Measurements from ENCODE around the gene HGS. TPM values are rescaled to one million over a fixed set of nuclear protein-coding genes. Genes with fewer than 3 reads are reported as not detected.
"Not testable (repeated sequence)": the region's sequence is repeated elsewhere in the genome, so short reads cannot be mapped to it uniquely, and the experiment has no call there.

HGS gene
- total RNA-seq, 2 experiments from 2014 or later: 118 to 127 TPM

DNA sequence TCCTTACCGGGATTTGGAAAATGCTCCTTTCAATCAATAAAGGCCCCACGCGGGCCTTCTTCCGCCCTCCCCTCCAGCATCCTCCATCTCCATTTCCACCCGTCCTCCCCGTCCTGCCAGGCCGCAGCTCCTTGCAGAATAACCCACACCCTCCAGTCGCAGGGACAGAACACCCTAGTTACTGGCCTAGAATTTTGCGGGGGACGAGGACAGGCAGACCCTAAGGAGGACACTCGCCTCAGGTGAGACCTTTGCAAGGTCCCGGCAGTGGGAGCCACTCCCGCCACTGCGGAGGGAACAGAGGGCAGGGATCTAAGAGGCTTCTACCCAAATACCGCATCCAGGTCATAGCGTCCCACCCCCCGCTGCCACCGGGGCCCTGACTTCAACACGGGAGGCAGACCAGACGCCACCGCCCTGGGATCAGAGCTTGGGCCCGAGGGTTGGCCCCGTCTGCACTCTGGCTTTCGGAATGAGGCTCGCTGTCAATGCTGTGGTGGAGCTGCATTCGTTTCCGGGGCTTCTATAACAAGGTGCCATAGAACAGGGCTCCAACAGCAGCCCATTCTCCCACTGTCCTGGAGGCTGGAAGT is 55.1 kb downstream of the HGS start:
- Histone ChIP-seq H3K36me3 (ENCODE audit: insufficient read depth, low read length) (no peaks in the 10 kb centered on the region), H3K9me3 (ENCODE audit: control insufficient read depth in 1 of 2, insufficient read depth in 1 of 2, low read length in 2 of 2) (peaks cover 0 to 10% of the 10 kb centered on the region in 2 experiments), H3K4me1 (ENCODE audit: insufficient read depth, low read length) (peaks cover 10% of the 10 kb centered on the region), H3K4me3 (ENCODE audit: low read length) (no peak overlapping the region), H3K27ac (ENCODE audit: low read depth in 1 of 2, low read length in 2 of 2) (no peak overlapping the region), H3K27me3 (ENCODE audit: control insufficient read depth in 1 of 2, insufficient read depth in 2 of 2, low read length in 2 of 2) (peaks cover 0 to 15% of the 10 kb centered on the region in 2 experiments)
- Mint-ChIP-seq H3K4me1 (ENCODE audit: low read depth) (peaks cover 9% of the 10 kb centered on the region), H3K4me3 (no peak overlapping the region), H3K36me3 (ENCODE audit: low read depth) (no peaks in the 10 kb centered on the region), H3K27me3 (peaks cover 19% of the 10 kb centered on the region), H3K9me3 (no peaks in the 10 kb centered on the region), H3K27ac (no peak overlapping the region)
- POLR2A ChIA-PET: no interaction called here
- no peak for TF ChIP-seq CTCF (IDR thresholded peaks at IDR 0.05)
- DNase-seq: peak in 1 of 14 experiments; percentile 29
- no peak for ATAC-seq (ENCODE audit: poor library complexity)
- CTCF ChIA-PET: no interaction called here
- intact Hi-C loops (cut with DNase I, micrococcal nuclease): no loop called here

GRCh38 chr17:81739593-81739992 is 55.8 kb downstream of the HGS start:
- H3K4me3 ChIP-seq (ENCODE audit: low read length); POLR2A ChIA-PET; H3K4me1 Mint-ChIP-seq (ENCODE audit: low read depth); H3K27me3 ChIP-seq (ENCODE audit: control insufficient read depth in 1 of 2, insufficient read depth in 2 of 2, low read length in 2 of 2); H3K4me3 Mint-ChIP-seq; H3K9me3 Mint-ChIP-seq; ATAC-seq (ENCODE audit: poor library complexity); H3K27ac ChIP-seq (ENCODE audit: low read depth in 1 of 2, low read length in 2 of 2); H3K36me3 ChIP-seq (ENCODE audit: insufficient read depth, low read length); H3K27ac Mint-ChIP-seq; H3K36me3 Mint-ChIP-seq (ENCODE audit: low read depth); intact Hi-C loops (cut with DNase I, micrococcal nuclease); H3K4me1 ChIP-seq (ENCODE audit: insufficient read depth, low read length); H3K9me3 ChIP-seq (ENCODE audit: control insufficient read depth in 1 of 2, insufficient read depth in 1 of 2, low read length in 2 of 2); DNase-seq; CTCF ChIA-PET: not testable (repeated sequence)
- H3K27me3 Mint-ChIP-seq: peaks cover 19% of the 10 kb centered on the region

GRCh38 chr17:81740395-81740961 is 56.7 kb downstream of the HGS start:
- no peaks in the 10 kb centered on the region for H3K9me3 Mint-ChIP-seq
- POLR2A ChIA-PET: no interaction called here
- peaks cover 18% of the 10 kb centered on the region for H3K27me3 Mint-ChIP-seq
- Histone ChIP-seq H3K27me3 (ENCODE audit: control insufficient read depth in 1 of 2, insufficient read depth in 2 of 2, low read length in 2 of 2) (peaks cover 0 to 2% of the 10 kb centered on the region in 2 experiments), H3K36me3 (ENCODE audit: insufficient read depth, low read length) (no peaks in the 10 kb centered on the region), H3K9me3 (ENCODE audit: control insufficient read depth in 1 of 2, insufficient read depth in 1 of 2, low read length in 2 of 2) (peaks cover 0 to 10% of the 10 kb centered on the region in 2 experiments), H3K27ac (ENCODE audit: low read depth in 1 of 2, low read length in 2 of 2) (no peak overlapping the region), H3K4me1 (ENCODE audit: insufficient read depth, low read length) (peaks cover 5% of the 10 kb centered on the region), H3K4me3 (ENCODE audit: low read length) (no peak overlapping the region)
- H3K27ac Mint-ChIP-seq: no peak overlapping the region
- H3K4me3 Mint-ChIP-seq: no peak overlapping the region
- no peak for TF ChIP-seq CTCF (IDR thresholded peaks at IDR 0.05)
- peaks cover 9% of the 10 kb centered on the region for H3K4me1 Mint-ChIP-seq (ENCODE audit: low read depth)
- intact Hi-C loops (cut with DNase I, micrococcal nuclease): no loop called here
- CTCF ChIA-PET: no interaction called here
- H3K36me3 Mint-ChIP-seq (ENCODE audit: low read depth): no peaks in the 10 kb centered on the region
- DNase-seq (peak in 1 of 14 experiments; percentile 31), ATAC-seq (ENCODE audit: poor library complexity) (no peak)

All from CD4-positive, alpha-beta T cell (primary cell).